Measurements from ENCODE around the gene DNAJB4.
"Not testable (repeated sequence)": the region's sequence is repeated elsewhere in the genome, so short reads cannot be mapped to it uniquely, and the experiment has no call there.

DNAJB4 gene

GRCh38 chr1:77991638-77992037 lies 13.1 kb upstream of the DNAJB4 start:
- no peak for DNase-seq

- no peak for DNase-seq
Measured at GRCh38 chr1:77994117-77994705, 10.5 kb upstream of the DNAJB4 start.

DNA sequence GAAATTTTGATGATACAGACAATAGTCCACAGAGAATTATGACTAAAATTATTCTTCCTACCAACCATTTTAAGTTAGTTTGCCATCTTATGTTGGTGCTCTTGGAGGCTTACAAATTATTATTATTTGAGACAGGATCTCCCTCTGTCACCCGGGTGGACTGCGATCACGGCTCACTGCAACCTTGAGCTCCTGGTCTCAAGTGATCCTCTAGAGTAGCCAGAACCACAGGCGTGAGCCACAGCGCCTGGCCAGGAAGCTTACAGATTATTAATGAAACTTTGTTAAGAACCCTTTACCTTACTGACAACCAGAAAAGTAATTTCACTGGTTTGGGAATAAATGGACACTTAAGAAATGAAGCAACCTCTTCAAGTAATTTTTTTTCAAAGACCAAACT lies 8.0 kb upstream of the DNAJB4 start:
- DNase-seq: no peak

DNA sequence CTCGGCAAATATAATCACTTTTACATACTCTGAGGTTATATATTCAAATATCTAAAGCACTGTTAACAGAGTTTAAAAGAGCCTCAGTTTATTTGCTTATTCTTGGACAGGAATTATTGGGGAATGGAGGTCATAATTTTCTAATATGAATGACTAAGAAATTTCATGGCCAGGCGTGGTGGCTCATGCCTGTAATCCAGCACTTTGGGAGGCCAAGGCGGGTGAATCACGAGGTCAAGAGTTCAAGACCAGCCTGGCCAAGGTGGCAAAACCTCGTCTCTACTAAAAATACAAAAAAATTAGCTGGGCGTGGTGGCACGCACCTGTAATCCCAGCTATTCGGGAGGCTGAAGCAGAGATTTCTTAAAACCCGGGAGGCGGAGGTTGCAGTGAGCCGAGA lies 4.2 kb upstream of the DNAJB4 start:
- not testable (repeated sequence) for DNase-seq

- DNase-seq: no peak
Measured at GRCh38 chr1:78003070-78003746, 1.5 kb upstream of the DNAJB4 start.

DNA sequence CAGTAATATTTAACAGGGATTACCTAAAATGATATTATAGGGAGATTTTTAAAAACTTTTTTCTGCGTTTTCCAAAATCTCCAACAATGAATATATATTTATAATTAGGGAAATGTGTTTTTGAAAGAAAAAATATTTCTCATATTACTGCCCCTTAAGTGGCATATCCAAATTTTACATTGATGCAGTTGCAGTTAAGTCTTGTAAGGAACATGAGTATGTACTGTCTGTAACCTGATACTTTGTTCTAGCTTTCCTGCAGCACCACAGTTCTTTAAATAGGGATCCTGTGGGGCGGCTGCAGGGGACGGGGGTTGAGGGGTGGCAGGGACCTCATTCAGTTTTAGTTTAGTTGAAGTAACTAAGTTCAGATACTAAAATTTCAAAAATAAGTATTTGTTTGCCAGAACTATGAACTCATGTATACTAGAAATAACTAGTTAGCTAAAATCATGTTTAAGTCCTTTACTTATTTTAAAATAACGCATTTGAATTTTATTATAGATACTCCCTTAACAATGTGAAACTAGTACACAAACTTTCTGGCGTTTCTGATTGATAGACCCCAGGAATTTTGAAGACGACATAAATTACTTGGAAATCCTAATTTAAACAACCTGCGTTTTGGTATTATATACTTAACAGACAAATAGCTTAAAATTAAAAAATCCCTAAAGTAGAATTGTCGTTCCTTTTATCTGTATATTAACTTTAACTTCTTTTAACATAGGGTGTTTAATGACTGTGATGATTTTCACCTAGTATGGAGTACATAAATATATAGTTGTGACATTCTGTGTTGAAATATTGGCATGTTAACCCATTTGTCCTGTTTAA lies 639 bp upstream of the DNAJB4 start:
- peak; percentile 19 for DNase-seq

DNA sequence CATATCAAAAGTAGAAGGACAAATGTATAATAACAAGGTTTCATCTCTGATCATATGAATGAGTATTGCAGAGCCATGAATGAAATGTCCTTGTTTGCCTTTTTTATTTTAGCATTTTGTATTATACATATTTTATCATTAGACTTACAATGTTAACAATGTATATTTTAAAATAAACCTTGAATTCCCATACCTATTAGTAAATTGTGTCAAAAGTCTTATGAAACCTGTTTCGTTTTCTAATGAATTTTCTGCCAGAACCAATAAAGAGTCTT lies 646 bp downstream of the DNAJB4 start:
- no peak for DNase-seq

- no peak for DNase-seq
Measured at GRCh38 chr1:78005755-78006154, 1.0 kb downstream of the DNAJB4 start.

DNA sequence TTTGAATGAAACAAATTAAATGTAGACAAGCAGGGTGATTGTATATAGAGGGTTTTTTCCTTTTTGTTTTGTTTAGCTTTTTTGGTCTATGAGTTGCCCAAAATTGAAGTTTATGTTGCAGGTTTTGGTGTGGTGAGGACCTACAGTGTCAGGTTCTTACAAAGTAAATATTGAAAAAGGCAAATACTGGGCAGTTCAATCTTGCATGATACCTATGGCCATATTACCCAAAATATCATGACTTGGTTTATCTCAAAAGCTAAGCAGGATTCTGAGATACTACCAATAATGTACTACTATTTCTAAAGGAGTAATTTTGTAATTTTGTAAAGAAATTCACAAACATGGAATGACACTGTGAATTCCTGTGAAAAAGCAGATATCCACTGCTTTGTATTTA lies 1.8 kb downstream of the DNAJB4 start:
- DNase-seq: no peak

DNA sequence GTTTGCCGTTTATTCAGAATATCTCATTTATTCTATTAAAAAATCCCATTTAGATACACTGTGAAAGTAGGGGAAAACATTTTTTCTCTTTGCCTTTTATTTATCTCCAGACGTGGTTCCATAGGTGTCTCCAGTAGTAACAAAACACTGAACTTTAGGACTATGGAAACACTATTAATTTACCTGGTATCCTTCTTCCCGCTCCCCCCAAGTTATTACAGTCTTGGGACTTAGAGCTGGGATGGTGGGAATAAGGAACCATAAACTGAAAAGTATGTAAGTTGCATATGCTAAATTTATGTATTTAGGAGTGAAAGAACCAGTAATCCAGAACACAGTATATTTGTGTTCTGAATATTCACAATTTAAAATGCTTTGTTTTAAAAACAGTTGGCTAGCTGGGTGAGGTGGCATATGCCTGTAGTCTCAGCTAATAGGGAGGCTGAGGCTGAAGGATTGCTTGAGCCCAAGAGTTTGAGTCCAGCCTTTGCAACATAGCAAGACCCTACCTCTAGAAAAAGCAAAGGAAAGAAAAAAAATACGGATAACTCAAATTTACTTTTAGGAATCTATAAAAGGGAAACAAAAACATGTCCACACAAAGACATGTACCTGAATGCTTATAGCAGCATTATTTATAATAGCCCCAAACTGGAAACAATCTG lies 3.1 kb downstream of the DNAJB4 start:
- DNase-seq: no peak

DNA sequence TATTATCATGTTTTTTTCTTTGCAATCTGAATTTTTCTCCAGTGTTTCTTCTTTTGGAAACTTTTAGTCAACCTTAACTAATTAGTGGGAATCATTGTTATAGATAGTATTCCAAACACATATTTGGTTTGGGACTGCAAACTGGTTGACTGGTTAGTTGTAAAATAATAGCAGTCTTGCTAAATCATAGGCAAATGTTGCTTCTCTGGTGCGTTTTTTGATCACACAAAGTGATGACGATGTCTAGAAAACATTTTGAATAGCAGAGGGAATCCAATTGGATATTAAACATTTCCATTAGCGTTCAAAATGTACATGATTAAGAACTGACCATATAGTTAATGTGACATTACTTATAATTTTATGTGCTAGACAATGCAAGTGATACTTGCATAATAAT lies 4.5 kb downstream of the DNAJB4 start:
- no peak for DNase-seq

DNA sequence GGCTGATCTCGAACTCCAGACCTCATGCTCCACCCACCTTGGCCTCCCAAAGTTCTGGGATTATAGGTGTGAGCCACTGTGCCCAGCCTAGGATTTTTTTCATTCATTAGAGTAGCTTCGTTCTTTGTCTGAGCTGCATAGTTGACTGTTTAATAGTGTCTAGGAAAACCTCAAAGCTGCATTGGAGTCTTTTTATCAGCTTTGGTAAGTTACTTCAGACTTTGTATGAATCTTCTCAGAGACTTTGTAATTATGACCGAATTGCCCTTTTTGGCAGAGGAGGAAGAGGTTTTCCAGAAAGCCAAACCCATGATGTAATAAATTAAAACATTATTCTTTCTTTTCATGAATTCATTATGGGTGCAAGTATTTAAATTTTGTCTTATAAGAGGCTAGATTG lies 5.1 kb downstream of the DNAJB4 start:
- no peak for DNase-seq

DNA sequence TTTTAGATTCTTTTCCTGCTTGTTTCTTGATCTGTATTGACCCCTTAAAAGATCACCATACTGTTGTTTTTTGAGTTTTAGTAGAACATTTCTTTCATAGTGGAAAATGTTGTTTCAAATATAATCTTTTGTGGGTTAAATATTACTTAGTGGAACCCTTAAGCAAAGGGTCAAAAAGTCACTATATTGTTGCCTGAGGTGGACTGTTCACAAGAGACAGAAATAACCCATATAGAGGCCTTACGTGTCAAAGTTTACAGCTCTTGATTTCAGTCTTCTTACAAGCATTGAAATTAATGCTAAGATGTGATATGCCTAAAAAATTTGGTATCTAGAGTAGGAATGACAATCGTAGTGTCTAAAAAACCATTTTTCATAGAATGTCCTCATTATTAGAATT lies 6.3 kb downstream of the DNAJB4 start:
- no peak for DNase-seq

GRCh38 chr1:78015148-78015547 lies 10.4 kb downstream of the DNAJB4 start:
- no peak for DNase-seq

- DNase-seq: no peak
Measured at GRCh38 chr1:78019024-78019423, 14.3 kb downstream of the DNAJB4 start.

- DNase-seq: not testable (repeated sequence)
Measured at GRCh38 chr1:78021134-78021533, 16.4 kb downstream of the DNAJB4 start.

- no peak for DNase-seq
Measured at GRCh38 chr1:78029793-78030192, 25.1 kb downstream of the DNAJB4 start.

- DNase-seq: no peak
Measured at GRCh38 chr1:78032996-78033796, 28.5 kb downstream of the DNAJB4 start.

- no peak for DNase-seq
Measured at GRCh38 chr1:78033797-78034172, 29.0 kb downstream of the DNAJB4 start.

DNA sequence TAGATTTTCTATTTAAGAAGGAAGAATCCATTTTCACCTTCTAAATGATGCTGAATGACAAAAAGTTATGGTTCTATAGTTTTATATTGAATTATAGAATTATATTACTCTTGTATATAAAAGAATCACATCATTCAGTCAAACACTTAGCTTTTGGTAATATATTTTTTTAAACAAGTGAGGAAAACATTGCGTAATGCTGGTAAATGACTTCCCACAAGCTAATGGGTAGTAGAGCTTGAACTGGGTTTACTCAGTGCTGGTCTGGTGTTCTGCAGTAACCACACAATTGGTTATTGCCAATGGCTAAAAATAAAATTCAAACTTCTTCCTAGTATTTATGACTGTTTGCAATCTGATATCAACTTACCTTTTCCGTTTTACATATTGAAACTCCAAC lies 30.4 kb downstream of the DNAJB4 start:
- DNase-seq: no peak

DNA sequence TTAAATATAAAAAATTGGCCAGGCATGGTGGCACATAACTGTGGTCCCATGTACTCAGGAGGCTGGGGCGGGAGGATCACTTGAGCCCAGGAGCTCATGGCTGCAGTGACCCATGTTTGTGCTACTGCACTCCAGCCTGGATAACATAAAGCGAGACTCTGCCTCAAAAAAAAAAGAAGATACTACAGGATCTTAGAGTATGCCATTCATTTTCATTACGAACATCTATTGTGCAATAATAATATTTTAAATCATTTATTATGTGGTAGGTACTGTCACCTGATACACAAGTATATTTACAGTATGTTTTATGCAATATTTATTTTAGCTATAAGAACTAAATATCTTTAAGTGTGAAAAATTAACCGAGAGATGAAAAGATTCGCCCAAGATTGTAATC lies 31.7 kb downstream of the DNAJB4 start:
- DNase-seq: no peak

- no peak for DNase-seq
Measured at GRCh38 chr1:78038071-78038470, 33.3 kb downstream of the DNAJB4 start.

GRCh38 chr1:78038491-78038939 lies 33.8 kb downstream of the DNAJB4 start:
- DNase-seq: no peak
